ENCODE data around the gene SPDEF.
A peak's percentile ranks its signal among the peaks of the same experiment; 100 is the strongest.

The SPDEF gene

GRCh38 chr6:34543421-34543820 is 12.7 kb downstream of the SPDEF start:
- peak; percentile 39 for DNase-seq

GRCh38 chr6:34540841-34541240 is 15.3 kb downstream of the SPDEF start:
- DNase-seq = no peak

- DNase-seq = no peak
Observed at GRCh38 chr6:34540222-34540621, 15.9 kb downstream of the SPDEF start.

DNA sequence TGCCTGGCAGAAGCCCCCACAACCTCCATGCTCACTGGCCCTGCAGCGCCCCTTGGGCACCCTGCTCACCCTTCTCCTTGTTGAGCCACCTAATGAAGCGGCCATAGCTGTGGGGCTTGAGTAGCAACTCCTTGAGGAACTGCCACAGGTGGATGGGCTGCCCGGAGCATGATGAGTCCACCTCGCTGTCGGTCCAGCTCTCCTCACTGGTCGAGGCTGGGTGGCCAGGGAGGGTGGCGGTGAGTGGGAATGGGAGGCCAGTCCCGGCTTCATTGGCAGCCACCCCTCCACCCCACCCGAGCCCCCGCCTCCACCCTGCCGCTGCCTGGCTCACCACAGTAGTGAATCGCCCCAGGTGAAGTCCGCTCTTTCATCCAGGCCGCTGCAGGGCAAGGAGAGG is 16.9 kb downstream of the SPDEF start:
- no peak for DNase-seq

- DNase-seq = no peak
Observed at GRCh38 chr6:34538581-34538980, 17.5 kb downstream of the SPDEF start.

DNA sequence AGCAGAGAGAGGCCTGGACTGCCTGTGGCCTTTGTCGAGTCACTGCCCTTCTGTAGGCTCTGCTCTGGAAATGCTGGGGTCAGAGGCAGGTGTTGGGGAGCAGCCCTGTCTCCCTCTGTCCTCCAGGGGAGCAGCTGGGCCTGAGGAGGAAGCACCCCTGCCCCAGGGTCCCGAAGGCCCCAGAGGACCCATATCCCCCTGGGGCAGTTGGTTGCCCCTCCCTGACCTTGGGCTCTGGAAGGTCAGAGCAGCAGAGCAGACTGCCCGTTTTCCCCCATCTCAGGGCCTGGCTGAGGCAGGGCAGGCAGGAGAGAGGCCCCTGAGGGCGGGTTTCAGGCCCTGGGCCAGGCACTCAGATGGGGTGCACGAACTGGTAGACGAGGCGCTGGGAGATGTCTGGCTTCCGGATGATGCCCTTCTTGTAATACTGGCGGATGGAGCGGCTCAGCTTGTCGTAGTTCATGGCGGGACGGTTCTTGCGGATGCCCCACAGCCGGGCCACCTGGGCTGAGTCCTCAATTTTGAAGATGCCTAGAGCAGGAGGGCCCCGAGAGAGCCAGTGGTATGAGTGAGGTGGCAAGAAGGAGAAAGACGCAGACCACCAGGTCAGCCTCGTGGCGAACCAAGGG is 18.1 kb downstream of the SPDEF start:
- DNase-seq = no peak

DNA sequence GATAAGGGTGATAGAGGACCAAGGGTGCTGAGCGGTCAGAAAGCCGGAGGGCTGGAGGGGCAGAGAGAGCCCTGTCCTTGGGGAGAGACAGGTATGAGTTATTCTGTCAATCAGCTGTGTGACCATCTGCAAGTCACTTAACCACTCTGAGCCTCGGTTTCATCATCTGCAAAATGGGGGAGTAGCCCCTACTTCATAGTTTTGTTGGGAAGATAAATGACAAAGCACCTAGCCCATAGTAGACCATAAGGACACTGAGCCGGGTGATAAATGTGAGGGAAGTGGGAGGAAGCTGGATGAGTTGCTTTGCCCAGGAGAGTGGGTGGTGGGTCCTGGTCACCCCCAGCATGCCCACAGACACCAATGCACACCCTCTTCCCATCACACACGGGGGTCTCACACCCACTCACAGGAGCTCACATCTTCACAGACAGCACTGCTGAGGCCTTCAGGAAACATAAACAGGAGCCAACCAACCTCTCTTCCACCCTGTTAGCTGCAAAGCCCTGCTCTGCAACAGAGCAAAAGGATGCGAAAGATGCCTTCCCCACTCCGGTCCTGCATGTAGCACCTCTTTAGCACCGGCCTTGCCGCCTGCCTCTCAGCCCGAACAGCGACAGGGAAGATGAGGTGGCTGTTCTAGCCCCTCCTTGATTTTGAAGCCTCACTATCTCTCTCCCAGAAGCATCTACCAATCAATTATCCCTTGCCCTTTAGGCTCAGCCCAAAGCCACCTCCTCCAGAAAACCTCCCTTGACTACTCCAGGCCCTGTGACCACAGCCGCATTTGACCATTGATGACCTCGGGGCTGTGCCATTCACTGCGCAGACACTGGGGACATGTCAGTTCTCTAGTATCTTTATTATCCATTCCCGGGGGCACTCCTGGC is 18.9 kb downstream of the SPDEF start:
- no peak for DNase-seq

DNA sequence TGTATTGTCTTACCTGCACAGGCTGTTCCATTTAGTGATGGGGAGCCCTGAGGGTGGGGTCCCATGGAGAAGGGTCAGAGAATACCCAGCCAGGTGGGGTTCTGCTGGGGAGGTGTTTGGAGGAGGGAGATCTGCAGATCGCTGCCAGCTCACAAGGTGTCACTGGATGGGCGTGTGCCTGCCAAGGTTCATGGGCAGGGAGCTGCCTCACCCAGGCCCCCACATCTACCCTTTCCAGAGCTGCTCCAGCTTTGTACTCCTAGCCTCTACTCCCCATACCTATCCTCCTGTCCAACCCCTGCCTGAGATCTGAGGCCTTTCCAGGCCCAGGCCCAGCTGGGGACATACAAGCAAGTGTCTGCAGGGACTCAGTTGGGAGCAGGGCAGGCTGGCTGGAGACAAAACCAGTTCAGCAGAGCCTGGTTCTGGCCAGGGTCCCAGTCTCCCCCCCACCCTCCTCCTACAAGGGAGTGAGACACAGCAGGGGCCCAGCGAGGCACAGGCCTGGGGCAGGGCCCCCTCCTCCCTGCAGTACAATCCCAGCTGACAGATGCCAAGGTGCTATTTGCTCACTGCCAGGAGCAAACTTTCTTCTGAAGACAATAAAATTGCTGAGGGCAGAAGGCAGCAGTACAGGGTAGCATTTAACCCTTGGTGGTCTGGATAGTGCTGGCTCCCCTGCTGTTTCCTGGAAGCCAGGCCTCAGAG is 19.7 kb downstream of the SPDEF start:
- no peak for DNase-seq

DNA sequence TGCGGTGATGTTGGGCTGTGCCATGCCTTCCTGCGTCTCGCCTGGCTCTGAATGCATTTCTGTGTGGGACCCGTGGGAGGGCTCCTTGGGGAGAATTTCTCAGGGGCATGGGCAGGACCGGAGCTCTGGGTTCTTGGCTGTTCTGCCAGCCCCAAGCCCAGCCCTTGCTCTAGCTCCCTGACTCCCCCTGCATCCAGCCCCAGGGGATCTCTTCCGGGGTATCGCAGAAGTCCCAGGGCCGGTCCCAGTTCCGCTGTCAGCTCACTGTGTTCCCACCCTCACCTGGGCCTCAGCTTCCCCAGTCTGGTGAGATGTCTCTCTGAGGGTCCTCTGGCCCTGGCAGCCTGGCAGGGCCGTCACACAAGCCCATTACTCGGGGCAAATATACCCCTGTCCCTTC is 20.5 kb downstream of the SPDEF start:
- no peak for DNase-seq

- DNase-seq = no peak
Observed at GRCh38 chr6:34535199-34535598, 20.9 kb downstream of the SPDEF start.

- DNase-seq = no peak
Observed at GRCh38 chr6:34534656-34535055, 21.5 kb downstream of the SPDEF start.

GRCh38 chr6:34534146-34534545 is 22.0 kb downstream of the SPDEF start:
- no peak for DNase-seq

DNA sequence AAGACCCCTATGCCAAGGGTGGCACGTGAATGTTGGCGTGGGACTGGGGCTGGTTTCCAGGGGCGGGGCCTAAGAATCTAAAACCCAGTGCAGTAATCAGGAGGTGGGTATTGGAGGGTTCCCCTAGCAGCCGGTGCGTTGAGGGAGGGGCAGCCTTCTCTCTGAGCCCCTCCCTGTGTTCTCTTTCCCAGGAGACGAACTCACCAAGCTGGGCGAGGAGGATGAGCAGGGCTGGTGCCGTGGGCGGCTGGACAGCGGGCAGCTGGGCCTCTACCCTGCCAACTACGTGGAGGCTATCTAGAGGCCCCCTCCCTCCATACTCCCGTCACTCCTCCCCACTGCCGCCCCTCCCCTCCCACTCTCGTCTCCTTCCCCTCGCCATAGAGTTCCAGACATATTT is 23.9 kb downstream of the SPDEF start:
- DNase-seq = no peak

DNA sequence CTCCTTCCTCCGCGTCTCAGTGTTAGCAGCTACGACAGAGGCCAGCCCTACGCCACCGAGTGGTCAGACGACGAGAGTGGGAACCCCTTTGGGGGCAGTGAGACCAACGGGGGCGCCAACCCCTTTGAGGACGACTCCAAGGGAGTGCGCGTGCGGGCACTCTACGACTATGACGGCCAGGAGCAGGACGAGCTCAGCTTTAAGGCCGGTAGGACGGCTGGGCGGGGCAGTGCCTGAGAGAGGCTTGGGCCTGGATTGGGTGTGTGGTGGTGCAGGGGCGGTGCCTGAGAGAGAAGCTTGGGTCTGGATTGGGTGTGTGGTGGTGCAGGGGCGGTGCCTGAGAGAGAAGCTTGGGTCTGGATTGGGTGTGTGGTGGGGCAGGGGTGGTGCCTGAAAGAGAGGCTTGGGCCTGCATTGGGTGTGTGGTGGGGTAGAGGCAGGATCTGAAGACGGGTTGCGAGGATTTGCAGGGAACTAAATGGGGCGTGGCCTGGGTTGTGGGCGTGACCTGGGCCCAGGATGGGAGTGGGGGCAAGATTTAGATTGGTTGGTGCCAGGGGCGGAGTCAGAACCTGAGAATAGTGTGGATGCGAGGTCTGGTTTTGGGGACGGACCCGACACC is 24.4 kb downstream of the SPDEF start:
- peak; percentile 73 for DNase-seq

- no peak for DNase-seq
Observed at GRCh38 chr6:34530753-34531365, 25.3 kb downstream of the SPDEF start.

DNA sequence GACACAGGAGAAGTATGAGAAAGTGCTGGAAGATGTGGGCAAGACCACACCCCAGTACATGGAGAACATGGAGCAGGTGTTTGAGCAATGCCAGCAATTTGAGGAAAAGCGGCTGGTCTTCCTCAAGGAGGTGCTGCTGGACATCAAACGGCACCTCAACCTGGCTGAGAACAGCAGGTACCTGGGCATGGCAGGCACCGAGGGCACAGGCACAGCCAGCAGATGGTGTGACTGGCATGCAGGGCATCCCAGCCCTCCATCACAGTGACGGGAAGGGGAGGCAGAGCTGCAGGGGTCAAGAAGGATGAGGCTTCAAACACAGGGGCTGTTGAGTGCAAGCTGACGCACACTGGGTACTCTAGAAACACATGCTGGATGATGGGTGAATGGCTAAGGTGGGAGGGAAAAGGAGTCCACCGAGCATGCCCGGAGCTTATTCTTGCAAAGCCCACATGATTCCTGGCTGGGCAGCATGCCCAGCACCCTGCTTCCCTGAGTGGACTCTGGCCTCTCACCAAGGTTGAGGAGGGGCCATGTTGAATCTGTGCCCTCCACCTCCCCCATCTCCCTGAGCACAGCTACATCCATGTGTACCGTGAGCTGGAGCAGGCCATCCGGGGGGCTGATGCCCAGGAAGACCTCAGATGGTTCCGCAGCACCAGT is 26.3 kb downstream of the SPDEF start:
- DNase-seq = no peak

- no peak for DNase-seq
Observed at GRCh38 chr6:34528996-34529664, 27.0 kb downstream of the SPDEF start.

- no peak for DNase-seq
Observed at GRCh38 chr6:34527751-34528670, 28.1 kb downstream of the SPDEF start.

GRCh38 chr6:34526992-34527728 is 29.0 kb downstream of the SPDEF start:
- DNase-seq = peak; percentile 86
